Right lobe of liver (tissue), 6 donors: ENCODE results near the gene GUK1. TPM values are rescaled to one million over a fixed set of nuclear protein-coding genes. Genes with fewer than 3 reads are reported as not detected.
A peak's percentile ranks its signal among the peaks of the same experiment; 100 is the strongest.

ENCODE experiments used
- ATAC-seq, 4 donors: fragments of 200-7000 bp; cut with Tn5 transposase; one replicate each; pipeline ENCODE4 v1.9.1; 2020; ENCODE audit warnings: mild to moderate bottlenecking in 4 of 4, moderate library complexity in 4 of 4
- DNase-seq, 3 donors: peaks; one replicate each; pipeline ENCODE4 v3.0.0-alpha.2; 2020
- H3K27ac ChIP-seq, 3 donors: fragments of 200-600 bp; one replicate each; pipeline ENCODE4 v1.8.0; 2022
- H3K27me3 ChIP-seq, 2 donors: fragments of 200-600 bp; one replicate each; pipeline ENCODE4 v1.8.0; 2022
- H3K36me3 ChIP-seq, 4 donors: fragments of 200-600 bp; sonication (generic) in 1 of 4; one replicate each; pipeline versions ENCODE4 v1.5.1 to v1.8.0; 2017 to 2022; ENCODE audit warnings: control low read depth in 1 of 4
- H3K4me1 ChIP-seq, 4 donors: fragments of 200-600 bp; sonication (generic) in 1 of 4; one replicate each; pipeline versions ENCODE4 v1.5.1 to v1.8.0; 2017 to 2022; ENCODE audit warnings: control low read depth in 1 of 4
- H3K4me3 ChIP-seq, 3 donors: fragments of 200-600 bp; one replicate each; pipeline ENCODE4 v1.8.0; 2022
- H3K9me3 ChIP-seq, 4 donors: fragments of 200-600 bp; sonication (generic) in 1 of 4; one replicate each; pipeline versions ENCODE4 v1.5.1 to v1.8.0; 2017 to 2022; ENCODE audit warnings: control low read depth in 1 of 4
- CTCF ChIP-seq, 4 donors: fragments of 200-600 bp in 3 of 4; fragments of 450-650 bp in 1 of 4; IDR thresholded peaks; one replicate each; pipeline versions ENCODE4 v1.5.1 to v1.8.0; 2016 to 2022; ENCODE audit warnings: antibody characterized with exemption in 4 of 4, mild to moderate bottlenecking in 2 of 4
- POLR2A ChIP-seq: fragments of 450-650 bp; IDR thresholded peaks from one replicate; pipeline ENCODE4 v1.6.1; 2017; ENCODE audit warnings: antibody characterized with exemption, mild to moderate bottlenecking
- WGBS: methylation state at CpG from one replicate; pipeline ENCODE4 v1.1.6; 2018; ENCODE audit warnings: low coverage, low lambda C conversion rate; ENCODE audit not compliant: insufficient coverage; ENCODE audit errors: missing lambda C conversion rate; 5-methylcytosine and 5-hydroxymethylcytosine counted together
- intact Hi-C, 2 donors: fragments of 100-400 bp; cut with DNase I; formaldehyde crosslinking; loops; one replicate each; pipeline versions ENCODE4 v1.11.2 to v1.14.1; 2022
- total RNA-seq, 6 experiments: library from RNA; depleted of rRNA in 2 of 6; stranded (reverse); fragments of >200 nt in 2 of 6; fragmentation: NEBNext Ultra II Directional in 3 of 6; extraction: Animal tissue kit (Norgen Biotek cat#: 25700) in 3 of 6; gene quantifications; one replicate each; pipeline versions ENCODE4 v1.1.0 to v1.2.4, GENCODE V29; 2016 to 2023
- donor health status: DM: no; HTN: yes; CAD: no.
- donor health status: DM: no; HTN: no; CAD: no.
- donor health status: DM: no; HTN: no; CAD: no.
- donor health status: DM: no; HTN: yes; CAD: no.
- donor health status: DM: no; HTN: yes; CAD: no.

Gene GUK1
- total RNA-seq, 6 experiments from 2014 or later = 78.0 to 235 (median 108) TPM

GRCh38 chr1:228120857-228121489 lies 19.1 kb upstream of the GUK1 start:
- ATAC-seq (no peak), DNase-seq (no peak)
- WGBS = 61% methylated on average over 5 of the region's 5 CpGs
- no peaks in the 10 kb centered on the region for H3K36me3 ChIP-seq
- H3K4me1 ChIP-seq = no peaks in the 10 kb centered on the region
- no peak overlapping the region for H3K27ac ChIP-seq
- no peak overlapping the region for H3K4me3 ChIP-seq
- intact Hi-C loops = no loop called here
- H3K9me3 ChIP-seq = no peaks in the 10 kb centered on the region
- no peak for TF ChIP-seq CTCF (IDR thresholded peaks at IDR 0.05)
- no peaks in the 10 kb centered on the region for H3K27me3 ChIP-seq

- no peaks in the 10 kb centered on the region for H3K36me3 ChIP-seq
- WGBS = 78% methylated on average over 1 of the region's 1 CpG
- H3K9me3 ChIP-seq = no peaks in the 10 kb centered on the region
- intact Hi-C loops = no loop called here
- no peak overlapping the region for H3K4me3 ChIP-seq
- no peak for TF ChIP-seq POLR2A
- TF ChIP-seq CTCF (IDR thresholded peaks at IDR 0.05) = no peak
- ATAC-seq (no peak), DNase-seq (no peak)
- H3K27ac ChIP-seq = no peak overlapping the region
- H3K27me3 ChIP-seq = no peaks in the 10 kb centered on the region
- H3K4me1 ChIP-seq = no peaks in the 10 kb centered on the region
These were observed 17.1 kb upstream of the GUK1 start for GRCh38 chr1:228122921-228123441.

GRCh38 chr1:228123505-228123904 lies 16.6 kb upstream of the GUK1 start:
- TF ChIP-seq POLR2A (no peak), CTCF (IDR thresholded peaks at IDR 0.05) (no peak)
- Histone ChIP-seq H3K4me1 (no peaks in the 10 kb centered on the region), H3K36me3 (no peaks in the 10 kb centered on the region), H3K9me3 (no peaks in the 10 kb centered on the region), H3K27me3 (no peaks in the 10 kb centered on the region), H3K4me3 (no peak overlapping the region), H3K27ac (no peak overlapping the region)
- intact Hi-C loops = no loop called here
- ATAC-seq (peak in 2 of 4 donors; percentile 23 to 66), DNase-seq (no peak)
- 71% methylated on average over 2 of the region's 2 CpGs for WGBS

- Histone ChIP-seq H3K4me1 (no peaks in the 10 kb centered on the region), H3K9me3 (no peaks in the 10 kb centered on the region), H3K27ac (no peak overlapping the region), H3K27me3 (no peaks in the 10 kb centered on the region), H3K36me3 (no peaks in the 10 kb centered on the region), H3K4me3 (no peak overlapping the region)
- WGBS = 76% methylated on average over 5 of the region's 5 CpGs
- TF ChIP-seq POLR2A = no peak
- TF ChIP-seq CTCF (IDR thresholded peaks at IDR 0.05) = no peak
- no peak for ATAC-seq
- no peak for DNase-seq
- intact Hi-C loops = no loop called here
These were observed 14.9 kb upstream of the GUK1 start for GRCh38 chr1:228125185-228125584.
